Fibroblast of villous mesenchyme (primary cell): ENCODE data around the gene MBOAT7. TPM values are rescaled to one million over a fixed set of nuclear protein-coding genes. Genes with fewer than 3 reads are reported as not detected.
"Not testable (repeated sequence)": the region's sequence is repeated elsewhere in the genome, so short reads cannot be mapped to it uniquely, and the experiment has no call there.

Experiments
- DNase-seq: peaks from one replicate; pipeline ENCODE4 v3.0.0-alpha.2; 2010; ENCODE audit warnings: low read depth
- H3K4me3 ChIP-seq: 2 replicates; pipeline ENCODE4 v1.5.1; 2011; ENCODE audit warnings: low read depth, mild to moderate bottlenecking, low read length
- total RNA-seq: library from RNA; depleted of rRNA; stranded (reverse); fragments of >200 nt; gene quantifications from 2 replicates; pipeline ENCODE4 v1.2.3, GENCODE V29; 2012
- TF ChIP-seq, protein P1 (sequence below): IDR thresholded peaks from 2 replicates; pipeline ENCODE4 v1.5.1; 2012; ENCODE audit warnings: low read depth, mild to moderate bottlenecking, low read length; ENCODE audit not compliant: insufficient read depth

The MBOAT7 gene, protein sequence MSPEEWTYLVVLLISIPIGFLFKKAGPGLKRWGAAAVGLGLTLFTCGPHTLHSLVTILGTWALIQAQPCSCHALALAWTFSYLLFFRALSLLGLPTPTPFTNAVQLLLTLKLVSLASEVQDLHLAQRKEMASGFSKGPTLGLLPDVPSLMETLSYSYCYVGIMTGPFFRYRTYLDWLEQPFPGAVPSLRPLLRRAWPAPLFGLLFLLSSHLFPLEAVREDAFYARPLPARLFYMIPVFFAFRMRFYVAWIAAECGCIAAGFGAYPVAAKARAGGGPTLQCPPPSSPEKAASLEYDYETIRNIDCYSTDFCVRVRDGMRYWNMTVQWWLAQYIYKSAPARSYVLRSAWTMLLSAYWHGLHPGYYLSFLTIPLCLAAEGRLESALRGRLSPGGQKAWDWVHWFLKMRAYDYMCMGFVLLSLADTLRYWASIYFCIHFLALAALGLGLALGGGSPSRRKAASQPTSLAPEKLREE
- 60.2 and 73.4 TPM in 2 replicates for total RNA-seq

DNA sequence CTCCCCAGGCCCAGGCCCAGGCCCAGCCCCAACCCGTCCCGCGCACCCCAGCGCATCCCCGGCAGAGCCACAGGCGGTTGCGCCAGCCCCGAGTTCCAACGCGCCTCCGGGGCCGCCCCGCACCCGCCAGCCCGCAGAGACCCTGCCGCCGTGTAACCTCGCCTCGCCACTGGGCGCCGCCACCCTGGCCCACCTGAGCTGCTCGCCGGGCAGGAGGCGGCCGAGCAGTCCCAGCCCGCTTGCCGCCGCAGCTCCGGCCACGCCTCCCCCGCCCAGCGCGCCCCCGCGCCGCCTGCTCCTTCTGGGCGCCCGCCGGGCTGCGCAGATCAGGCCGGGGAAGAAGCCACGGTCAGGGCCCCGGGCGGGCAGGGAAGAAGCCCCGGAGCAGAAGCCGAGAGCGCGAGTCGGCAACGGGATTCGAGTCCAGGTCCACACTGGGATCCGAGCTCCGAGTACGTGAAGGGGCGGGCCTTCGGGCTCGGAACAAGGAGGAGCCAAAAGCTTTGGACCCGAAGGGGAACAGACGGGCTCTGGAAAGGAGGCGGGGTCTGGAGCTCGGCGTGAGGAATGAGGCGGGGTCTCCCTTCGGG lies at the start of gene MBOAT7:
Gene MBOAT7 (minus strand): TSS at position 436 of the 590 bp plus-strand sequence. CDS start 1,072 bp downstream, outside the sequence.
- TF ChIP-seq, protein P1, sequence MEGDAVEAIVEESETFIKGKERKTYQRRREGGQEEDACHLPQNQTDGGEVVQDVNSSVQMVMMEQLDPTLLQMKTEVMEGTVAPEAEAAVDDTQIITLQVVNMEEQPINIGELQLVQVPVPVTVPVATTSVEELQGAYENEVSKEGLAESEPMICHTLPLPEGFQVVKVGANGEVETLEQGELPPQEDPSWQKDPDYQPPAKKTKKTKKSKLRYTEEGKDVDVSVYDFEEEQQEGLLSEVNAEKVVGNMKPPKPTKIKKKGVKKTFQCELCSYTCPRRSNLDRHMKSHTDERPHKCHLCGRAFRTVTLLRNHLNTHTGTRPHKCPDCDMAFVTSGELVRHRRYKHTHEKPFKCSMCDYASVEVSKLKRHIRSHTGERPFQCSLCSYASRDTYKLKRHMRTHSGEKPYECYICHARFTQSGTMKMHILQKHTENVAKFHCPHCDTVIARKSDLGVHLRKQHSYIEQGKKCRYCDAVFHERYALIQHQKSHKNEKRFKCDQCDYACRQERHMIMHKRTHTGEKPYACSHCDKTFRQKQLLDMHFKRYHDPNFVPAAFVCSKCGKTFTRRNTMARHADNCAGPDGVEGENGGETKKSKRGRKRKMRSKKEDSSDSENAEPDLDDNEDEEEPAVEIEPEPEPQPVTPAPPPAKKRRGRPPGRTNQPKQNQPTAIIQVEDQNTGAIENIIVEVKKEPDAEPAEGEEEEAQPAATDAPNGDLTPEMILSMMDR, result no peak
- peak within 1 kb of the TSS; percentile 85 for H3K4me3 ChIP-seq
- DNase-seq, result no peak

DNA sequence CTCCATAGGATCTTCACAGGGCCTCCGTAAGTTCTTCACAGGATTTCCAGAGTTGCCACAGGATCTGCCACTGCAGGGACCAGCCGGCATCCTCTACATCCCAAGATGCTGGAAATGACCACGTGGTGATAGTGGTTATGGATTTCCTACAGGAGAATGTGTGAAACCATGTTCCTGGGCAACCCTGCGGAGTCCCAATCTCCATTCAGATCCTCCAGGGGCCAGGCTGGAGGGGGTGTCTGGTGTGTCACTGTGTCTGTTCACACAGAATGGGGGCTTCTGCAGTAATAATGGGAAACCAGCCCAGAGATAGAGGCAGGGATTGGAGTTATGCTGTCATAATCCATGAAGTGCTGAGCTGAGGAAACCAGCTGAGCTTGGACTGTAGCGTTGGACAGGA lies 44.6 kb upstream of the MBOAT7 start:
- DNase-seq, result no peak
- TF ChIP-seq, protein P1, result no peak
- H3K4me3 ChIP-seq, result no peak overlapping the region

DNA sequence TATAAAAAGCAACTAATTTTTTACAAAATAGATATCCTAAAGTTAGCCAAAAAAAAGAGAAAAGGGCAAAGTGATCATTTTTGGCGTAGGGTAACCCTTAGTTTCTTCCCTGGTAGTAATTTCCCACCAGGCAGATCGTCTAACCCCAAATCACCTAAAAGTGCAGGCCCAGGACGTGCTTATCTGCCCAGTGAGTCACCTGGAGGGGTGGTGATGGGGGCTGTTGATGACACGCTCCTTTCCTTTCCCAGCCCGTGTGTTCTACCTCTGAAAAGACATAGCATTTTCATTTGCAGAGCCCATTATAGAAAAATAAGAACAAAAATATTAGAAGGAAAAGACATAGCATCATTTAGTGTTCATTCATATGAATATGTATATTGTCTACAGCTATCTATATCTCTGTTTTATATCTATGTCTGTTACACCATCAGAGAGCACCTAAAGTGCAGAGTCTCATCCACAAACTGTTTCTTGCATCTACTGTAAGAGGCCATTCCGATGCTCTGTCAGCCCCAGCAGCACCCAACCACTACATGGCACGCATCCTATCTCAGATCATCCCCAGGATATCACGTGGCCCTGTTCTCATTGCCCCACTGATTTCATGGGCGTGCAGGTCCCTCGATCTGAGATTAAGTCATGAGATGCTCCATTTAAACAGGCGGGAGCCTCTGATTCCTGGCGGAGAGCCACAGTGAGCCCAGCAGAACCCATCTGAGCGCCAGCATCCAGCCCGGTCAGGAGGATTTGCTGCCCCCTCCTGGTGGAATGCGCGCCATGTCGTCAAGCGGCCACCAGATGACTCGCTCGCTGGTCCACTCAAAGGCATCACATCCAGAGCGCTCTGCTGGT lies 41.9 kb upstream of the MBOAT7 start:
- H3K4me3 ChIP-seq, result no peak overlapping the region
- TF ChIP-seq, protein P1, result peak; percentile 98
- peak; percentile 81 for DNase-seq

DNA sequence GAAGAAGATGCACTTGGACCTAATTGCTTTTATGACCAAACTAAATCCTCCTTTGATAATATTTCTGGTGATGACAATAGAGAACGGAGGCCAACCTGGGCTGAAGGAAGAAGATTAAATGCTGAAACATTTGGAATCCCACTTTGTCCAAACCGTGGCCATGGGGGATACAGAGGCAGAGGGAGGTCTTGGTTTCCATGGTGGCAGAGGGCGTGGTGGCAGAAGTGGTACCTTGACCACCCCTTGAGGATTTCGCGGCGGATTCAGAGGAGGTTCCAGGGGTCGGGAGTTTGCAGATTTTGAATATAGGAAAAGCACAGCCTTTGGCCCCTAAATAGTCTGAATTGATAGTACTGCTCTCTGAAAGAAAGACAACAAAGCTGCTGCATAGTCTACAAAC lies 40.7 kb upstream of the MBOAT7 start:
- H3K4me3 ChIP-seq, result no peak overlapping the region
- no peak for DNase-seq
- TF ChIP-seq, protein P1, result no peak

DNA sequence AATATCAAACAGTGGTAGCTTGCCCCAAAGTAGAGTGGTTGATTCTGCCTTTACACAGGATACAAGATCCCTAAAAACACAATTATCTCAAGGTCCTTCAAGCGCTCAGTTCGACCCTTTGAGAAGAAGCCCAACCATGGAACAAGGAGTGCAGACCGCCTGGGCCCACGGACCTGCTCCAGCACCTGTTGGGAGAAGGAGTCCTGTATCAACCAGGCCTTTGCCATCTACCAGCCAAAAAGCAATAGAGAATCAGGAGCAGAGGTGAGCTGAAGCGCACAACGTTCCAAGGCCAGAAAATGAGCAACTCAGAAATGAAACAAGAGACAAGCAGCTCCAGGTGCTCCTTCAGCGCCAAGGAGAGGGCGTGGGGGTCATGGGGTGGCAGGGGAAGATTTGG lies 39.8 kb upstream of the MBOAT7 start:
- no peak for DNase-seq
- no peak overlapping the region for H3K4me3 ChIP-seq
- TF ChIP-seq, protein P1, result no peak

DNA sequence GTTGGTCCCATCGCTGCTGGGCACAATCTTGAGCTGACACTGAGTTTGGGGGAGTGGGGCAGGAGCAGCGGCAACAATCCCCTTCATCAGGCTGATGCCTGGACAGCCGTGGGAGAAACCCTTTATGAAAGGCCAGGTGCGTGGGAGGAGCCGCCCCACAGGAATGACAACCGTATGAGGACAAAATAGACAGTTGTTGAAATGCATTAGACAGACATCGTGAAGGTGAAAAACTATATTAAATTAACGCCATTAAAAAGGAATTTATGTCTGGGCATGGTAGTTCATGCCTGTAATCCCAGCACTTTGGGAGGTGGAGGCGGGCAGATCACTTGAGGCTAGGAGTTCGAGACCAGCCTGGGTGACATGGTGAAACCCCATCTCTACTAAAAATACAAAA lies 35.2 kb upstream of the MBOAT7 start:
- not testable (repeated sequence) for DNase-seq, H3K4me3 ChIP-seq

DNA sequence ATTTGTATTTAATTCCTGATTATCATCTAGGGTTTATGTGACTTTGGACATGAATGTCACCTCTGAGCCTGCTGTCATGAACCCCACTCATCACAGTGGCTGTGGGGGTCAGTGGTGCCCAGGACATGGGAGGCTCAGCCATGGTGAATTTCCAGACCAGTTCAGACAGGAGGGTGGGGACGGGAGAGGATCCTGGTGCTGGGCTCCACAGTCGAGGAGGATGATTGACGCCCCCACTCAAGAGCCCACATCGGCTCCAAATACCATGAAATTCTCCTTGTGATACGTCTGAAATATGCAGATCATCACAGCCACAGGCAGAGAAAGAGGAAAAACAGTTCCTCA lies 34.5 kb upstream of the MBOAT7 start:
- not testable (repeated sequence) for H3K4me3 ChIP-seq, DNase-seq

DNA sequence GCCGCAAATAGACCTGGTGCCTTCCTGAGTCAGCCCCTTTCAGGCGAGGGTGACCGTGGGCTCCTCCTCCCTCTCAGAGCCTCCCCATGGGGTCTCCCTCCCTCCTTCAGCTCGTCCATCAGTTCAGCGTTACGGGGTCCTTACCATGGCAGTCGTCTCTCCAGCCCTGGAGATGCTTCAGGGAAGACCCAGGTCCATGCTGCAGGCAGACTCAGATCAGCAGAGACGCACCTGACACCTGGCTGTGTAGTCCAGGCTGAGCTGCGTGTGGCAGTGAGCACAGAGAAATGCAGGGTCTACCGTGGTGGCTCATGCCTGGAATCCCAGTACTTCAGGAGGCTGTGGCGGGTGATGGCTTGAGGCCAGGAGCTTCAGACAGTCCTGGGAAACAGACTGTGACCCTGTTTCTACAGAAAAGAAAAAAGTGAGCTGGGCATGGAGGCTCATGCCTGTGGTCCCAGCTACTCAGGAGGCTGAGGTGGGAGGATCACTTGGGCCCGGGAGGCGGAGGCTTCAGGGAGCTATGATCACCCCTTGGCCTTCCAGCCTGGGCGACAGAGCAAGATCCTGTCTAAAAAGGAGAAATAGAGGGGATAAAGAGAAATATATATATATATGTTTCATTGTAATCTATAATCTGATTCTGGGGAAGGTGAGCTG lies 34.0 kb upstream of the MBOAT7 start:
- not testable (repeated sequence) for DNase-seq, H3K4me3 ChIP-seq

DNA sequence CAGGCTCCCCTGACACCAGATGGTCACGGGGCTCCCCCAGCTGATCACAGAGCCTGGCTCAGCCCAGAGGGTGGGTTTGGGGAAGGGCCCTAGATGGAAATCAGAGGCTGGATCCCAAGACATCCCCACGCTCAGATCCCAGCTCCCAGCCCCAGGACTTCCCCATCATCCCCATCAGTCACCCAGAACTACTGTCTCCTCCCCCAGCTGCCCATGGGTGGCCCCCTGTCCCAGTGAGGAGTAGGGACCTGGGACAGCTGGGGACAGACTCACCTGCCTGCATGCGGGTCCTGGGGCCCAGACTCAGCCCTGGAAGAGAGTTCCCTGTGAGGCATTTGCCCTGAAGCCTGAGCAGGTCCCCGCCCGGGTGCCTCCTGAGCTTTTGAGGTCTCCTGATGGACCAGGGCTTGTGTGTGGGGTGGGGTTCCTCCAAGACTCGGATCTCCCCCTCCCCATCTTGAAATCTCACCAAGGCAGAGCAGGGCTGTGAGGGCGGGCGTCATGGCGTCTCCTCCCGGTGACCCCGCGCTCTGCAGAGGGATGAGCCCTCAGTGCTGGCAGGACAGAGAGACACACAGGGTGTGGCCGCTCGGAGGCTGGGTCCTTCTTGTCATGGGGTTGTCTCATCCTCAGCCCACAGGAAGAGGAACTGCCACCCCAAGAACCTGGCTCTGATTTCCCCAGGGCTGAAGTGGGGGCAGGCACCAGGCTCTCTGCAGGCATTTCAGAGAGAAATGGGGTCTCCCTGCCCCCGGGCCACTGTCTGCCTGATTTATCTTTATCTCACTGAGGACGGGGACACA lies 33.3 kb upstream of the MBOAT7 start, which contains the start of gene LILRB3:
Gene LILRB3 (minus strand): TSS at position 534 of the 803 bp plus-strand sequence. CDS start 31 bp downstream, at position 503.
- not testable (repeated sequence) for DNase-seq, H3K4me3 ChIP-seq

DNA sequence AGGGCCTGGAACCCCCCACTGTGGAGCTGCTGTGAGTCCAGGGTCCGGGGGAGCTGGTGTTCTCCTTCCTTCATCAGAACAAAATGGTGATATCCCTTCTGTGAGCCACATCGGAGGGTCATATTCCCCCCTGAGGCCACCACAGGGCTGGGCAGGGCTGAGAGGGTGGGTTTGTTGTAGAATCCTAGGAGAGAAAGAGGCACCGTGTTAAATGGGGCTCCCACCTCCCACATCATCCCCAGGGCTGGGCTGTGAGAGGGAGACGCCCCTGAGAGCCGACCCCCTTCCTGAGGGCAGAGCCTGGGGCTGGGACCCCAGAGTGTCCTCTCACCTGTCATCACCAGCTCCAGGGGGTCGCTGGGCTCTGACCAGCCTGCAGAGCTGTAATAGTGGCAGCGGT lies 32.6 kb upstream of the MBOAT7 start:
- DNase-seq, H3K4me3 ChIP-seq: not testable (repeated sequence)
